ENCODE data around the gene TTC5. TPM values are rescaled to one million over a fixed set of nuclear protein-coding genes. Genes with fewer than 3 reads are reported as not detected.
A peak's percentile ranks its signal among the peaks of the same experiment; 100 is the strongest.
"Not testable (repeated sequence)": the region's sequence is repeated elsewhere in the genome, so short reads cannot be mapped to it uniquely, and the experiment has no call there.

TTC5 gene
- total RNA-seq, 1 donor: 18.5 TPM

- no peaks in the 10 kb centered on the region for H3K9me3 ChIP-seq (ENCODE audit: low read depth, low read length)
- DNase-seq (ENCODE audit: insufficient read length, low spot score, missing footprints): no peak
Observed at GRCh38 chr14:20274062-20274461, 31.7 kb downstream of the TTC5 start.

GRCh38 chr14:20264361-20264760 lies 41.4 kb downstream of the TTC5 start:
- not testable (repeated sequence) for H3K36me3 ChIP-seq (ENCODE audit: insufficient read depth, low read length); H3K4me1 ChIP-seq (ENCODE audit: insufficient read depth, low read length); H3K4me3 ChIP-seq (ENCODE audit: insufficient read depth, low read length); H3K27me3 ChIP-seq (ENCODE audit: insufficient read depth, low read length); H3K9me3 ChIP-seq (ENCODE audit: low read depth, low read length); H3K79me2 ChIP-seq (ENCODE audit: insufficient read depth, low read length); H3K4me2 ChIP-seq (ENCODE audit: insufficient read depth, low read length); H4K20me1 ChIP-seq (ENCODE audit: insufficient read depth, low read length); H3K27ac ChIP-seq (ENCODE audit: low read depth, low read length); DNase-seq (ENCODE audit: insufficient read length, low spot score, missing footprints); H2AFZ ChIP-seq (ENCODE audit: low read length)

More at GRCh38 chr14:20274062-20274461, 31.7 kb downstream of the TTC5 start:
- Histone ChIP-seq H3K79me2 (ENCODE audit: insufficient read depth, low read length) (no peaks in the 10 kb centered on the region), H3K4me3 (ENCODE audit: insufficient read depth, low read length) (no peak overlapping the region), H3K27ac (ENCODE audit: low read depth, low read length) (no peak overlapping the region), H4K20me1 (ENCODE audit: insufficient read depth, low read length) (no peaks in the 10 kb centered on the region), H3K27me3 (ENCODE audit: insufficient read depth, low read length) (no peaks in the 10 kb centered on the region), H3K4me1 (ENCODE audit: insufficient read depth, low read length) (no peaks in the 10 kb centered on the region), H3K36me3 (ENCODE audit: insufficient read depth, low read length) (no peaks in the 10 kb centered on the region), H3K4me2 (ENCODE audit: insufficient read depth, low read length) (no peak overlapping the region), H2AFZ (ENCODE audit: low read length) (no peak overlapping the region)
- TF ChIP-seq, protein P1, sequence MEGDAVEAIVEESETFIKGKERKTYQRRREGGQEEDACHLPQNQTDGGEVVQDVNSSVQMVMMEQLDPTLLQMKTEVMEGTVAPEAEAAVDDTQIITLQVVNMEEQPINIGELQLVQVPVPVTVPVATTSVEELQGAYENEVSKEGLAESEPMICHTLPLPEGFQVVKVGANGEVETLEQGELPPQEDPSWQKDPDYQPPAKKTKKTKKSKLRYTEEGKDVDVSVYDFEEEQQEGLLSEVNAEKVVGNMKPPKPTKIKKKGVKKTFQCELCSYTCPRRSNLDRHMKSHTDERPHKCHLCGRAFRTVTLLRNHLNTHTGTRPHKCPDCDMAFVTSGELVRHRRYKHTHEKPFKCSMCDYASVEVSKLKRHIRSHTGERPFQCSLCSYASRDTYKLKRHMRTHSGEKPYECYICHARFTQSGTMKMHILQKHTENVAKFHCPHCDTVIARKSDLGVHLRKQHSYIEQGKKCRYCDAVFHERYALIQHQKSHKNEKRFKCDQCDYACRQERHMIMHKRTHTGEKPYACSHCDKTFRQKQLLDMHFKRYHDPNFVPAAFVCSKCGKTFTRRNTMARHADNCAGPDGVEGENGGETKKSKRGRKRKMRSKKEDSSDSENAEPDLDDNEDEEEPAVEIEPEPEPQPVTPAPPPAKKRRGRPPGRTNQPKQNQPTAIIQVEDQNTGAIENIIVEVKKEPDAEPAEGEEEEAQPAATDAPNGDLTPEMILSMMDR (IDR thresholded peaks at IDR 0.05; ENCODE audit: extremely low read depth, low read depth, low read length): no peak

DNA sequence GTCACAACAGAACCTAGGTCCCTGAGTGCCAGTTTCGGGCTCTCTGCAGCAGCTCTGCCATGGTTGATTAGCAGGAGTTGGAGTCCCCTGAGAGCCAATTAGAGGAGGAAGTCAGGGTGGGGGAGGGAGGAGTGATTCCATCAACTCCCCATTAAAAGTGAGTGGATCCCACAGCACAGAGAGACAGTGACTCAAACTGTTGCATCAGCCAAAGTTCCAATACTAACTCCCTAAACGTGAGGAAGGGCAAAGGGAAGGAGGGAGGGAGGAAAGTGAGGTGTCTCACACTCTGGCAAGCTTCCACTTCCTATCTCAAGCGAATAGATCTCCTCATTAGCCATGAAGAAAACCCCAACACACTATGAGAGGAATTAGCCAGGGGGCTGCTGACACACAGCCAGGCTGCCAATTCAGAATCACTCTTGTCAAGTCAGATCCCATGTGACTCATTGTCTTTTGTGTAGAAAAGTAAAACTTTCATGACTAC lies 43.1 kb downstream of the TTC5 start:
- peak overlapping the region; percentile 21 for H3K4me3 ChIP-seq (ENCODE audit: insufficient read depth, low read length)
- no peaks in the 10 kb centered on the region for H3K27me3 ChIP-seq (ENCODE audit: insufficient read depth, low read length)
- peaks cover 9% of the 10 kb centered on the region for H3K4me1 ChIP-seq (ENCODE audit: insufficient read depth, low read length)
- no peaks in the 10 kb centered on the region for H3K79me2 ChIP-seq (ENCODE audit: insufficient read depth, low read length)
- TF ChIP-seq, protein P1 (IDR thresholded peaks at IDR 0.05; ENCODE audit: extremely low read depth, low read depth, low read length): no peak
- no peaks in the 10 kb centered on the region for H3K36me3 ChIP-seq (ENCODE audit: insufficient read depth, low read length)
- H4K20me1 ChIP-seq (ENCODE audit: insufficient read depth, low read length): no peaks in the 10 kb centered on the region
- peak overlapping the region; percentile 44 for H3K4me2 ChIP-seq (ENCODE audit: insufficient read depth, low read length)
- peak overlapping the region; percentile 17 for H3K27ac ChIP-seq (ENCODE audit: low read depth, low read length)
- H2AFZ ChIP-seq (ENCODE audit: low read length): peak overlapping the region; percentile 73
- no peaks in the 10 kb centered on the region for H3K9me3 ChIP-seq (ENCODE audit: low read depth, low read length)
- DNase-seq (ENCODE audit: insufficient read length, low spot score, missing footprints): peak; percentile 77

GRCh38 chr14:20247646-20248246 lies 58.0 kb downstream of the TTC5 start:
- Histone ChIP-seq H3K27ac (ENCODE audit: low read depth, low read length) (no peak overlapping the region), H3K36me3 (ENCODE audit: insufficient read depth, low read length) (no peaks in the 10 kb centered on the region), H3K27me3 (ENCODE audit: insufficient read depth, low read length) (no peaks in the 10 kb centered on the region), H3K4me3 (ENCODE audit: insufficient read depth, low read length) (no peak overlapping the region), H3K79me2 (ENCODE audit: insufficient read depth, low read length) (no peaks in the 10 kb centered on the region), H3K4me1 (ENCODE audit: insufficient read depth, low read length) (no peaks in the 10 kb centered on the region), H2AFZ (ENCODE audit: low read length) (no peak overlapping the region), H3K4me2 (ENCODE audit: insufficient read depth, low read length) (no peak overlapping the region), H3K9me3 (ENCODE audit: low read depth, low read length) (no peaks in the 10 kb centered on the region), H4K20me1 (ENCODE audit: insufficient read depth, low read length) (no peaks in the 10 kb centered on the region)
- peak; percentile 53 for DNase-seq (ENCODE audit: insufficient read length, low spot score, missing footprints)
- TF ChIP-seq, protein P1 (IDR thresholded peaks at IDR 0.05; ENCODE audit: extremely low read depth, low read depth, low read length): no peak

Small RNAs within 50 kb of the gene (small RNA-seq; reads per million reads assigned to genes)
- 2.5 reads per million, percentile 73 among the genes with 10 or more reads in this experiment for gene SNORA79B
- gene SNORD126: 101 reads per million, percentile 97 among the genes with 10 or more reads in this experiment

Other genes starting within 250 kb of the TTC5 start
- not detected in 2 replicates for gene OR4L1, start 245.9 kb downstream of the TTC5 start, total RNA-seq
- not detected in 2 replicates for gene OR4K17, start 195.2 kb downstream of the TTC5 start, total RNA-seq
- gene OR4N5, start 167.1 kb downstream of the TTC5 start, total RNA-seq: not detected in 2 replicates
- gene OR11G2, start 115.1 kb downstream of the TTC5 start, total RNA-seq: not detected in 2 replicates
- gene OR11H6, start 82.2 kb downstream of the TTC5 start, total RNA-seq: not detected in 2 replicates
- gene OR11H7, start 77.0 kb downstream of the TTC5 start, total RNA-seq: not detected in 2 replicates
- gene OR11H4, start 66.7 kb downstream of the TTC5 start, total RNA-seq: not detected in 2 replicates
- gene CCNB1IP1, start 27.3 kb upstream of the TTC5 start, total RNA-seq: 42.7 and 45.4 TPM in 2 replicates
- 5.8 and 8.0 TPM in 2 replicates for gene PARP2, start 37.7 kb upstream of the TTC5 start, total RNA-seq
- 25.6 and 33.3 TPM in 2 replicates for gene TEP1, start 107.5 kb upstream of the TTC5 start, total RNA-seq
- gene KLHL33, start 130.2 kb upstream of the TTC5 start, total RNA-seq: 0.36 and 0.59 TPM in 2 replicates
- gene OSGEP, start 148.9 kb upstream of the TTC5 start, total RNA-seq: 36.8 and 47.8 TPM in 2 replicates
- 66.0 and 74.9 TPM in 2 replicates for gene APEX1, start 149.3 kb upstream of the TTC5 start, total RNA-seq
- 41.0 and 46.3 TPM in 2 replicates for gene PIP4P1, start 155.5 kb upstream of the TTC5 start, total RNA-seq
- gene PNP, start 163.5 kb upstream of the TTC5 start, total RNA-seq: 27.7 and 29.7 TPM in 2 replicates
- gene RNASE10, start 199.6 kb upstream of the TTC5 start, total RNA-seq: not detected in 2 replicates